Measurements from ENCODE around the gene TUBGCP2. TPM values are rescaled to one million over a fixed set of nuclear protein-coding genes. Genes with fewer than 3 reads are reported as not detected.

The TUBGCP2 gene
- total RNA-seq, 1 experiment from 2014 or later, result 35.4 TPM

- H3K9me3 ChIP-seq (ENCODE audit: control insufficient read depth in 1 of 2, insufficient read depth in 1 of 2, low read depth in 1 of 2, low read length in 2 of 2), result no peaks in the 10 kb centered on the region
- no peak overlapping the region for H3K9ac ChIP-seq (ENCODE audit: low read length)
- no peak overlapping the region for H2AFZ ChIP-seq (ENCODE audit: low read depth, low read length, poor library complexity, severe bottlenecking)
- ATAC-seq (no peak), DNase-seq (ENCODE audit: low read depth, low spot score) (no peak)
- H4K20me1 ChIP-seq (ENCODE audit: insufficient read depth), result no peaks in the 10 kb centered on the region
- no peak overlapping the region for H3K27ac ChIP-seq (ENCODE audit: low read depth, low read length)
- H3K27me3 ChIP-seq (ENCODE audit: insufficient read depth, low read length), result no peaks in the 10 kb centered on the region
- H3K4me3 ChIP-seq (replicated peaks in 1 of 2; ENCODE audit: low read depth in 1 of 2, low read length in 2 of 2), result no peak overlapping the region
- no TSS peak for BruUV-seq (replicated peaks)
- intact Hi-C loops (cut with micrococcal nuclease), result no loop called here
- no peaks in the 10 kb centered on the region for H3K36me3 ChIP-seq (ENCODE audit: control insufficient read depth in 1 of 2, insufficient read depth in 2 of 2, low read length in 2 of 2)
- H3K4me1 ChIP-seq (ENCODE audit: control insufficient read depth in 1 of 2, insufficient read depth in 2 of 2, low read length in 2 of 2), result no peaks in the 10 kb centered on the region
- no peaks in the 10 kb centered on the region for H3K9me2 ChIP-seq (ENCODE audit: insufficient read depth)
- no peak overlapping the region for H3K4me2 ChIP-seq (ENCODE audit: low read length)
- TF ChIP-seq RAD21 (IDR thresholded peaks at IDR 0.05; ENCODE audit: low read depth), result no peak
- TF ChIP-seq ATF3 (IDR thresholded peaks at IDR 0.05), result no peak
- TF ChIP-seq ZNF274 (IDR thresholded peaks at IDR 0.05; ENCODE audit: low read depth, low read length), result no peak
- TF ChIP-seq, protein P1, sequence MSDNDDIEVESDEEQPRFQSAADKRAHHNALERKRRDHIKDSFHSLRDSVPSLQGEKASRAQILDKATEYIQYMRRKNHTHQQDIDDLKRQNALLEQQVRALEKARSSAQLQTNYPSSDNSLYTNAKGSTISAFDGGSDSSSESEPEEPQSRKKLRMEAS (IDR thresholded peaks at IDR 0.05), result no peak
- POLR2A ChIA-PET, result no interaction called here
- no peaks in the 10 kb centered on the region for H3K79me2 ChIP-seq (ENCODE audit: insufficient read depth, low read length)
- RAD21 ChIA-PET (ENCODE audit: low non-redundant PET in 1 of 2, low total read pairs in 2 of 2, uncharacterized antibody in 2 of 2, unreplicated experiment in 2 of 2), result no interaction called here
- CTCF ChIA-PET, result no interaction called here
Measured at GRCh38 chr10:133281628-133282372, 26.9 kb downstream of the TUBGCP2 start.

- Histone ChIP-seq H3K9ac (ENCODE audit: low read length) (no peak overlapping the region), H4K20me1 (ENCODE audit: insufficient read depth) (no peaks in the 10 kb centered on the region), H3K4me1 (ENCODE audit: control insufficient read depth in 1 of 2, insufficient read depth in 2 of 2, low read length in 2 of 2) (no peaks in the 10 kb centered on the region), H3K9me3 (ENCODE audit: control insufficient read depth in 1 of 2, insufficient read depth in 1 of 2, low read depth in 1 of 2, low read length in 2 of 2) (no peaks in the 10 kb centered on the region), H3K4me3 (replicated peaks in 1 of 2; ENCODE audit: low read depth in 1 of 2, low read length in 2 of 2) (no peak overlapping the region), H3K4me2 (ENCODE audit: low read length) (no peak overlapping the region), H3K36me3 (ENCODE audit: control insufficient read depth in 1 of 2, insufficient read depth in 2 of 2, low read length in 2 of 2) (no peaks in the 10 kb centered on the region), H3K27me3 (ENCODE audit: insufficient read depth, low read length) (no peaks in the 10 kb centered on the region), H3K27ac (ENCODE audit: low read depth, low read length) (no peak overlapping the region), H3K79me2 (ENCODE audit: insufficient read depth, low read length) (no peaks in the 10 kb centered on the region), H3K9me2 (ENCODE audit: insufficient read depth) (no peaks in the 10 kb centered on the region), H2AFZ (ENCODE audit: low read depth, low read length, poor library complexity, severe bottlenecking) (no peak overlapping the region)
- POLR2A ChIA-PET, result no interaction called here
- no TSS peak for BruUV-seq (replicated peaks)
- CTCF ChIA-PET, result no interaction called here
- intact Hi-C loops (cut with micrococcal nuclease), result no loop called here
- no peak for DNase-seq (ENCODE audit: low read depth, low spot score)
- RAD21 ChIA-PET (ENCODE audit: low non-redundant PET in 1 of 2, low total read pairs in 2 of 2, uncharacterized antibody in 2 of 2, unreplicated experiment in 2 of 2), result no interaction called here
- TF ChIP-seq CBX3 (IDR thresholded peaks at IDR 0.05; ENCODE audit: low read depth) (no peak), EGR1 (IDR thresholded peaks at IDR 0.05; ENCODE audit: low read depth) (no peak), FOSL1 (IDR thresholded peaks at IDR 0.05; ENCODE audit: low read depth) (no peak), ATF3 (IDR thresholded peaks at IDR 0.05) (no peak), SP1 (IDR thresholded peaks at IDR 0.05; ENCODE audit: low read depth) (no peak)
- TF ChIP-seq, protein P2, sequence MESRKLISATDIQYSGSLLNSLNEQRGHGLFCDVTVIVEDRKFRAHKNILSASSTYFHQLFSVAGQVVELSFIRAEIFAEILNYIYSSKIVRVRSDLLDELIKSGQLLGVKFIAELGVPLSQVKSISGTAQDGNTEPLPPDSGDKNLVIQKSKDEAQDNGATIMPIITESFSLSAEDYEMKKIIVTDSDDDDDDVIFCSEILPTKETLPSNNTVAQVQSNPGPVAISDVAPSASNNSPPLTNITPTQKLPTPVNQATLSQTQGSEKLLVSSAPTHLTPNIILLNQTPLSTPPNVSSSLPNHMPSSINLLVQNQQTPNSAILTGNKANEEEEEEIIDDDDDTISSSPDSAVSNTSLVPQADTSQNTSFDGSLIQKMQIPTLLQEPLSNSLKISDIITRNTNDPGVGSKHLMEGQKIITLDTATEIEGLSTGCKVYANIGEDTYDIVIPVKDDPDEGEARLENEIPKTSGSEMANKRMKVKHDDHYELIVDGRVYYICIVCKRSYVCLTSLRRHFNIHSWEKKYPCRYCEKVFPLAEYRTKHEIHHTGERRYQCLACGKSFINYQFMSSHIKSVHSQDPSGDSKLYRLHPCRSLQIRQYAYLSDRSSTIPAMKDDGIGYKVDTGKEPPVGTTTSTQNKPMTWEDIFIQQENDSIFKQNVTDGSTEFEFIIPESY (IDR thresholded peaks at IDR 0.05; ENCODE audit: extremely low read depth, insufficient replicate concordance, low read length), result no peak
- ATAC-seq, result no peak
Measured at GRCh38 chr10:133281084-133281483, 27.6 kb downstream of the TUBGCP2 start.
